ENCODE results near the gene PHACTR1. TPM values are rescaled to one million over a fixed set of nuclear protein-coding genes. Genes with fewer than 3 reads are reported as not detected.

PHACTR1 gene
- total and polyA plus RNA-seq, 3 experiments from 2014 or later: 0.04 to 0.38 (median 0.04) TPM

GRCh38 chr6:13247627-13248026 lies 531.1 kb downstream of the PHACTR1 start:
- H3K9me3 Mint-ChIP-seq: peaks cover 0 to 7% (median 7%) of the 10 kb centered on the region in 5 donors
- H3K27ac Mint-ChIP-seq: no peak overlapping the region
- no peak overlapping the region for H3K4me3 Mint-ChIP-seq
- Histone ChIP-seq H3K4me1 (ENCODE audit: insufficient read depth, low read length) (no peaks in the 10 kb centered on the region), H3K36me3 (ENCODE audit: insufficient read depth, low read length) (no peaks in the 10 kb centered on the region), H3K27me3 (ENCODE audit: insufficient read depth, low read length, poor library complexity, severe bottlenecking) (no peaks in the 10 kb centered on the region), H3K4me3 (ENCODE audit: low read length) (no peak overlapping the region), H3K9me3 (ENCODE audit: low read length) (no peaks in the 10 kb centered on the region), H3K27ac (ENCODE audit: low read depth, low read length) (no peak overlapping the region)
- DNase-seq: no peak
- H3K36me3 Mint-ChIP-seq: peaks cover 0 to 17% (median 0%) of the 10 kb centered on the region in 3 donors
- peaks cover 12 to 21% of the 10 kb centered on the region in 2 donors for H3K27me3 Mint-ChIP-seq
- POLR2A ChIA-PET: no interaction called here
- CTCF ChIA-PET: interaction anchor here (0.6 kb wide), 1 partner anchor 20 kb away, joined by 3 read pairs; no protein-coding TSS in a partner anchor
- H3K4me1 Mint-ChIP-seq: no peaks in the 10 kb centered on the region

GRCh38 chr6:13248053-13248452 lies 531.5 kb downstream of the PHACTR1 start:
- DNase-seq: no peak
- Histone ChIP-seq H3K9me3 (ENCODE audit: low read length) (no peaks in the 10 kb centered on the region), H3K4me1 (ENCODE audit: insufficient read depth, low read length) (no peaks in the 10 kb centered on the region), H3K4me3 (ENCODE audit: low read length) (no peak overlapping the region), H3K36me3 (ENCODE audit: insufficient read depth, low read length) (no peaks in the 10 kb centered on the region), H3K27me3 (ENCODE audit: insufficient read depth, low read length, poor library complexity, severe bottlenecking) (no peaks in the 10 kb centered on the region), H3K27ac (ENCODE audit: low read depth, low read length) (no peak overlapping the region)
- Mint-ChIP-seq H3K9me3 (peaks cover 0 to 7% (median 7%) of the 10 kb centered on the region in 5 donors), H3K36me3 (peaks cover 0 to 15% (median 0%) of the 10 kb centered on the region in 3 donors), H3K4me1 (no peaks in the 10 kb centered on the region), H3K27me3 (peaks cover 12 to 21% of the 10 kb centered on the region in 2 donors), H3K27ac (no peak overlapping the region), H3K4me3 (no peak overlapping the region)
- ChIA-PET CTCF (no interaction called here), POLR2A (no interaction called here)

DNA sequence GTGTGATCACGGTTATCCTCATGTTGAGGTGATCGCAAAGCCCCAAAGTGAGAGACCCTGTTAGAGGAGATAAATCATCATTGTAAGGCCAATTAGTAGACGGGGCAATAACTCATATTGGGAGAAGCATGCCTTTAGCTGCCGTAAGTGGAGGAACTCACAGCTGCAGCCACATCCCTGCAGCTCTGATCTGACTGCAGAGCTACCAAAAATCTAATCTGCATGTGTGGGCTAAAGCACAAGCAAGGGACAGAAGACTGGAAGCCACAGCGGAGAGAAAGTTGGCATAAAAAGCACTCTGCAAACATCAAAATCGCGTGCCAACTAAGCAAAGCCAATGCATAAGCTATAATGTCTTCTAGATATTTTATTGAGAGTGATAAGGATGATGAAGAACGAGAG lies 532.0 kb downstream of the PHACTR1 start:
- Histone ChIP-seq H3K27ac (ENCODE audit: low read depth, low read length) (no peak overlapping the region), H3K27me3 (ENCODE audit: insufficient read depth, low read length, poor library complexity, severe bottlenecking) (no peaks in the 10 kb centered on the region), H3K9me3 (ENCODE audit: low read length) (no peaks in the 10 kb centered on the region), H3K4me1 (ENCODE audit: insufficient read depth, low read length) (no peaks in the 10 kb centered on the region), H3K4me3 (ENCODE audit: low read length) (no peak overlapping the region), H3K36me3 (ENCODE audit: insufficient read depth, low read length) (no peaks in the 10 kb centered on the region)
- peaks cover 0 to 7% (median 5%) of the 10 kb centered on the region in 5 donors for H3K9me3 Mint-ChIP-seq
- POLR2A ChIA-PET: no interaction called here
- peaks cover 12 to 21% of the 10 kb centered on the region in 2 donors for H3K27me3 Mint-ChIP-seq
- CTCF ChIA-PET: no interaction called here
- H3K27ac Mint-ChIP-seq: no peak overlapping the region
- no peak overlapping the region for H3K4me3 Mint-ChIP-seq
- H3K4me1 Mint-ChIP-seq: no peaks in the 10 kb centered on the region
- peaks cover 0 to 13% (median 0%) of the 10 kb centered on the region in 3 donors for H3K36me3 Mint-ChIP-seq
- no peak for DNase-seq

GRCh38 chr6:13248994-13249393 lies 532.4 kb downstream of the PHACTR1 start:
- Histone ChIP-seq H3K27me3 (ENCODE audit: insufficient read depth, low read length, poor library complexity, severe bottlenecking) (no peaks in the 10 kb centered on the region), H3K27ac (ENCODE audit: low read depth, low read length) (no peak overlapping the region), H3K4me3 (ENCODE audit: low read length) (no peak overlapping the region), H3K9me3 (ENCODE audit: low read length) (no peaks in the 10 kb centered on the region), H3K36me3 (ENCODE audit: insufficient read depth, low read length) (no peaks in the 10 kb centered on the region), H3K4me1 (ENCODE audit: insufficient read depth, low read length) (no peaks in the 10 kb centered on the region)
- no peak for DNase-seq
- H3K36me3 Mint-ChIP-seq: peaks cover 0 to 11% (median 0%) of the 10 kb centered on the region in 3 donors
- ChIA-PET POLR2A (no interaction called here), CTCF (no interaction called here)
- peaks cover 0 to 3% (median 1%) of the 10 kb centered on the region in 5 donors for H3K9me3 Mint-ChIP-seq
- H3K4me3 Mint-ChIP-seq: no peak overlapping the region
- peak overlapping the region in 1 of 8 donors; percentile 24 for H3K27ac Mint-ChIP-seq
- no peaks in the 10 kb centered on the region for H3K4me1 Mint-ChIP-seq
- H3K27me3 Mint-ChIP-seq: peaks cover 12 to 21% of the 10 kb centered on the region in 2 donors

GRCh38 chr6:13249817-13250216 lies 533.2 kb downstream of the PHACTR1 start:
- H3K27me3 Mint-ChIP-seq: peaks cover 8 to 21% of the 10 kb centered on the region in 2 donors

DNA sequence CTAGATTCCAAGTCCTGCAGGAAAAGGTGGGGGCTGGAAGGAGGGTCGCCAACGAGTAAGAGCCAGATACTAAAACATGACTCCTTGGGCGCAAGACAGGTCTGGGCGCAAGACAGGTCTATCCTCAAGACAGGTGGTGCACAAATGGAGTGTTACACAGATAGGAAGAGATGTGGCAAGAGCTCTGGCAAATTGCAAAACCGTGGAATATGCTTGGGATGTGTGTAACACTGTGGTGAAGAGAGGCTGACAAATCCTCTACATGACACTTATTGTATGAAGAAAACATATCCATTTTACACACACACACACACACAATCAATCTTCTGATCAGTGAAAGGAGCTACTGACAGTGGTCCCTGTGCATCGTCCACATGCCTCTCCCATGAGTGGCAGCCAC lies 534.1 kb downstream of the PHACTR1 start:
- H3K4me3 Mint-ChIP-seq: no peak overlapping the region
- ChIA-PET POLR2A (no interaction called here), CTCF (no interaction called here)
- Histone ChIP-seq H3K27me3 (ENCODE audit: insufficient read depth, low read length, poor library complexity, severe bottlenecking) (no peaks in the 10 kb centered on the region), H3K4me1 (ENCODE audit: insufficient read depth, low read length) (no peaks in the 10 kb centered on the region), H3K4me3 (ENCODE audit: low read length) (no peak overlapping the region), H3K36me3 (ENCODE audit: insufficient read depth, low read length) (no peaks in the 10 kb centered on the region), H3K9me3 (ENCODE audit: low read length) (no peaks in the 10 kb centered on the region), H3K27ac (ENCODE audit: low read depth, low read length) (no peak overlapping the region)
- H3K27ac Mint-ChIP-seq: no peak overlapping the region
- DNase-seq: no peak
- H3K4me1 Mint-ChIP-seq: no peaks in the 10 kb centered on the region
- H3K27me3 Mint-ChIP-seq: peaks cover 8 to 21% of the 10 kb centered on the region in 2 donors
- H3K36me3 Mint-ChIP-seq: peaks cover 0 to under 1% (median 0%) of the 10 kb centered on the region in 3 donors
- no peaks in the 10 kb centered on the region for H3K9me3 Mint-ChIP-seq

More at GRCh38 chr6:13249817-13250216, 533.2 kb downstream of the PHACTR1 start:
- no peak for DNase-seq
- Mint-ChIP-seq H3K4me3 (no peak overlapping the region), H3K36me3 (peaks cover 0 to 9% (median 0%) of the 10 kb centered on the region in 3 donors), H3K27ac (peak overlapping the region in 1 of 8 donors; percentile 32), H3K9me3 (no peaks in the 10 kb centered on the region), H3K4me1 (no peaks in the 10 kb centered on the region)
- Histone ChIP-seq H3K4me1 (ENCODE audit: insufficient read depth, low read length) (no peaks in the 10 kb centered on the region), H3K36me3 (ENCODE audit: insufficient read depth, low read length) (no peaks in the 10 kb centered on the region), H3K4me3 (ENCODE audit: low read length) (no peak overlapping the region), H3K27me3 (ENCODE audit: insufficient read depth, low read length, poor library complexity, severe bottlenecking) (no peaks in the 10 kb centered on the region), H3K27ac (ENCODE audit: low read depth, low read length) (no peak overlapping the region), H3K9me3 (ENCODE audit: low read length) (no peaks in the 10 kb centered on the region)
- ChIA-PET POLR2A (no interaction called here), CTCF (no interaction called here)

- no peak overlapping the region for H3K4me3 Mint-ChIP-seq
- H3K4me1 ChIP-seq (ENCODE audit: insufficient read depth, low read length): no peaks in the 10 kb centered on the region
- ChIA-PET CTCF (no interaction called here), POLR2A (no interaction called here)
- H3K27me3 ChIP-seq (ENCODE audit: insufficient read depth, low read length, poor library complexity, severe bottlenecking): no peaks in the 10 kb centered on the region
- no peak overlapping the region for H3K27ac ChIP-seq (ENCODE audit: low read depth, low read length)
- no peaks in the 10 kb centered on the region for H3K9me3 ChIP-seq (ENCODE audit: low read length)
- peaks cover 0 to under 1% (median 0%) of the 10 kb centered on the region in 3 donors for H3K36me3 Mint-ChIP-seq
- H3K27me3 Mint-ChIP-seq: peaks cover 8 to 21% of the 10 kb centered on the region in 2 donors
- no peak for DNase-seq
- H3K36me3 ChIP-seq (ENCODE audit: insufficient read depth, low read length): no peaks in the 10 kb centered on the region
- no peak overlapping the region for H3K27ac Mint-ChIP-seq
- H3K4me3 ChIP-seq (ENCODE audit: low read length): no peak overlapping the region
- no peaks in the 10 kb centered on the region for H3K9me3 Mint-ChIP-seq
- no peaks in the 10 kb centered on the region for H3K4me1 Mint-ChIP-seq
Measured at GRCh38 chr6:13251242-13251641, 534.7 kb downstream of the PHACTR1 start.

GRCh38 chr6:13252790-13253189 lies 536.2 kb downstream of the PHACTR1 start:
- no peak overlapping the region for H3K4me3 ChIP-seq (ENCODE audit: low read length)
- Mint-ChIP-seq H3K27me3 (peaks cover 8 to 21% of the 10 kb centered on the region in 2 donors), H3K4me3 (no peak overlapping the region), H3K9me3 (peaks cover 0 to 4% (median 0%) of the 10 kb centered on the region in 5 donors), H3K36me3 (peaks cover 0 to 8% (median 3%) of the 10 kb centered on the region in 3 donors), H3K4me1 (no peaks in the 10 kb centered on the region), H3K27ac (no peak overlapping the region)
- H3K27me3 ChIP-seq (ENCODE audit: insufficient read depth, low read length, poor library complexity, severe bottlenecking): no peaks in the 10 kb centered on the region
- POLR2A ChIA-PET: no interaction called here
- CTCF ChIA-PET: no interaction called here
- no peaks in the 10 kb centered on the region for H3K4me1 ChIP-seq (ENCODE audit: insufficient read depth, low read length)
- no peaks in the 10 kb centered on the region for H3K9me3 ChIP-seq (ENCODE audit: low read length)
- no peaks in the 10 kb centered on the region for H3K36me3 ChIP-seq (ENCODE audit: insufficient read depth, low read length)
- DNase-seq: no peak
- no peak overlapping the region for H3K27ac ChIP-seq (ENCODE audit: low read depth, low read length)

Measured in CD8-positive, alpha-beta memory T cell (primary cell).